Erythroblast (primary cell): ENCODE data around the gene CST11.

ENCODE experiments used
- GATA1 ChIP-seq: IDR thresholded peaks from 2 replicates; pipeline ENCODE4 v1.6.1; 2011; ENCODE audit warnings: low read depth, mild to moderate bottlenecking, control low read depth, low read length, moderate library complexity
- POLR2A ChIP-seq: IDR thresholded peaks from 2 replicates; pipeline ENCODE4 v1.6.1; 2011; ENCODE audit warnings: mild to moderate bottlenecking, low read length

DNA sequence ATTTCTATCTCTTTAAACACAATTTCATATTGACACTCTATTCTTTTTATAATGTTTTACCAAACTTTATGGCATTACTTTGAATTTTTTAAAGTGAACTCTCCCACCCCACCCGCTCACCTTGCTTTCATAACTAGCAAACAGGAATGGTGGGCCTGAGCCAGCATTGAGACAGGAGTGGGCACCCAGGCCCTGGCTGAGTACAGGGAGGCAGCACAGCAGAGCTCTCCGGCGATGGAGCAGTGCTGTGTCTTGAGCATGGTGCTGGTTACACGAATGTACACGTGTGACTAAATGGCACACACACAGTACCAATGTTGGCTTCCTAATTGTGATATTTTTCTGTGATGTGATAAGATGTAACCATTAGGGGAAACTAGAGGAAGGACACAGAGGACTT is 4.5 kb downstream of the CST11 start:
- TF ChIP-seq POLR2A (no peak), GATA1 (no peak)
